H1 (cell line): ENCODE measurements around the gene ENTPD1. TPM values are rescaled to one million over a fixed set of nuclear protein-coding genes. Genes with fewer than 3 reads are reported as not detected.

Experiments used
- CTCF ChIA-PET: fragments of 300-600 bp; sonication (Branson Sonifier 250); formaldehyde crosslinking; loops from one replicate; lab custom pipeline; 2021; ENCODE audit not compliant: partially characterized antibody; lab: Charles Lee
- POLR2A ChIA-PET: fragments of 300-600 bp; sonication (Branson Sonifier 250); formaldehyde crosslinking; loops from one replicate; lab custom pipeline; 2021; ENCODE audit warnings: inconsistent platforms; ENCODE audit not compliant: partially characterized antibody; lab: Charles Lee
- DNase-seq, 2 experiments: peaks; one replicate each; pipeline versions ENCODE4 v3.0.0 to v3.0.0-alpha.2; 2010 to 2022; ENCODE audit warnings: low spot score in 2 of 2, low read depth in 1 of 2, mixed read lengths in 1 of 2
- FAIRE-seq: peaks from 2 replicates; lab custom pipeline; 2011; peaks lifted over from hg19 to GRCh38; lab: Jason Lieb, UNC
- H2AFZ ChIP-seq: 2 replicates; pipeline ENCODE4 v1.8.1; 2012; ENCODE audit warnings: low read length, inconsistent platforms
- H2AK5ac ChIP-seq: 2 replicates; pipeline ENCODE4 v1.6.1; 2013; ENCODE audit warnings: low read depth, low read length
- H2BK120ac ChIP-seq: replicated peaks from 2 replicates; pipeline ENCODE3; 2013; ENCODE audit warnings: low read depth, low read length, inconsistent platforms
- H2BK12ac ChIP-seq: 2 replicates; pipeline ENCODE4 v1.6.1; 2013; ENCODE audit warnings: low read depth, low read length
- H2BK15ac ChIP-seq: 2 replicates; pipeline ENCODE4 v1.6.1; 2013; ENCODE audit warnings: low read length
- H2BK20ac ChIP-seq: 2 replicates; pipeline ENCODE4 v1.6.1; 2013; ENCODE audit warnings: low read length
- H2BK5ac ChIP-seq: 2 replicates; pipeline ENCODE4 v1.6.1; 2013; ENCODE audit warnings: low read depth, low read length
- H3K14ac ChIP-seq: 2 replicates; pipeline ENCODE4 v1.6.1; 2013; ENCODE audit warnings: inconsistent platforms; ENCODE audit not compliant: insufficient read length
- H3K18ac ChIP-seq: 2 replicates; pipeline ENCODE4 v1.6.1; 2013; ENCODE audit warnings: low read length; ENCODE audit errors: extremely low read depth
- H3K23ac ChIP-seq: 2 replicates; pipeline ENCODE4 v1.6.1; 2013; ENCODE audit warnings: inconsistent platforms; ENCODE audit not compliant: insufficient read length
- H3K23me2 ChIP-seq: 2 replicates; pipeline ENCODE4 v1.6.1; 2013; ENCODE audit warnings: low read depth, low read length
- H3K27ac ChIP-seq: 2 replicates; pipeline ENCODE4 v1.6.1; 2011; ENCODE audit warnings: low read depth, low read length, inconsistent platforms
- H3K27me3 ChIP-seq, 4 experiments: replicated peaks in 1 of 4; 1 replicate in 1 of 4; 2 replicates in 3 of 4; pipeline versions ENCODE4 v1.6.1 to v1.8.1; 2011 to 2013; ENCODE audit warnings: low read length in 3 of 4, mild to moderate bottlenecking in 3 of 4, inconsistent platforms in 2 of 4, mixed read lengths in 2 of 4, moderate library complexity in 1 of 4; ENCODE audit not compliant: control insufficient read depth in 3 of 4, insufficient read depth in 3 of 4; ENCODE audit errors: extremely low read depth in 1 of 4
- H3K36me3 ChIP-seq, 4 experiments: 2 replicates each; pipeline versions ENCODE4 v1.6.1 to v1.8.1; 2011 to 2013; ENCODE audit warnings: mild to moderate bottlenecking in 4 of 4, low read length in 3 of 4, moderate library complexity in 2 of 4, control low read depth in 1 of 4, inconsistent platforms in 1 of 4; ENCODE audit not compliant: insufficient read depth in 4 of 4, control insufficient read depth in 2 of 4
- H3K4ac ChIP-seq: replicated peaks from 2 replicates; pipeline ENCODE3; 2013; ENCODE audit warnings: low read length, low read depth, mixed read lengths, inconsistent platforms; ENCODE audit not compliant: insufficient read length
- H3K4me1 ChIP-seq, 4 experiments: replicated peaks in 1 of 4; 1 replicate in 1 of 4; 2 replicates in 3 of 4; pipeline versions ENCODE4 v1.6.1 to v1.8.1; 2011 to 2013; ENCODE audit warnings: low read length in 3 of 4, inconsistent platforms in 2 of 4, mixed read lengths in 1 of 4; ENCODE audit not compliant: insufficient read depth in 4 of 4, control insufficient read depth in 3 of 4
- H3K4me2 ChIP-seq, 2 experiments: 2 replicates each; pipeline versions ENCODE4 v1.6.1 to v1.8.1; 2011 to 2013; ENCODE audit warnings: low read depth in 2 of 2, low read length in 2 of 2, control low read depth in 1 of 2, inconsistent platforms in 1 of 2, mild to moderate bottlenecking in 1 of 2; ENCODE audit not compliant: insufficient read depth in 1 of 2
- H3K4me3 ChIP-seq, 4 experiments: fragments of 200-600, 300-600 bp in 1 of 4; sonication (generic), shearing (Covaris generic), sonication (Bioruptor Twin) in 1 of 4; 2 replicates each; pipeline versions ENCODE4 v1.5.1 to v1.8.1; 2011 to 2016; ENCODE audit warnings: low read length in 4 of 4, low read depth in 3 of 4, control low read depth in 2 of 4, inconsistent platforms in 2 of 4, mild to moderate bottlenecking in 2 of 4, mixed read lengths in 1 of 4, moderate library complexity in 1 of 4; ENCODE audit not compliant: insufficient read depth in 2 of 4; ENCODE audit errors: extremely low read depth in 1 of 4
- H3K56ac ChIP-seq: replicated peaks from 2 replicates; pipeline ENCODE3; 2013; ENCODE audit warnings: low read depth, mild to moderate bottlenecking, mixed read lengths, low read length, inconsistent platforms; ENCODE audit not compliant: insufficient read length
- H3K79me1 ChIP-seq: 2 replicates; pipeline ENCODE4 v1.6.1; 2013; ENCODE audit warnings: low read depth, low read length, control low read depth
- H3K79me2 ChIP-seq, 2 experiments: 2 replicates each; pipeline versions ENCODE4 v1.6.1 to v1.8.1; 2012 to 2013; ENCODE audit warnings: low read length in 2 of 2, mild to moderate bottlenecking in 2 of 2, inconsistent platforms in 1 of 2; ENCODE audit not compliant: insufficient read depth in 2 of 2, control insufficient read depth in 1 of 2
- H3K9ac ChIP-seq, 4 experiments: replicated peaks in 1 of 4; 1 replicate in 1 of 4; 2 replicates in 3 of 4; pipeline versions ENCODE4 v1.6.1 to v1.8.1; 2011 to 2013; ENCODE audit warnings: low read depth in 3 of 4, low read length in 3 of 4, control low read depth in 2 of 4, mild to moderate bottlenecking in 2 of 4, moderate library complexity in 2 of 4, inconsistent platforms in 1 of 4; ENCODE audit errors: extremely low read depth in 1 of 4
- H3K9me3 ChIP-seq, 2 experiments: 2 replicates each; pipeline versions ENCODE4 v1.6.1 to v1.8.1; 2012 to 2013; ENCODE audit warnings: mild to moderate bottlenecking in 2 of 2, moderate library complexity in 2 of 2, control low read depth in 1 of 2, inconsistent platforms in 1 of 2, low read depth in 1 of 2, low read length in 1 of 2, mixed read lengths in 1 of 2; ENCODE audit not compliant: insufficient read depth in 2 of 2
- H4K20me1 ChIP-seq, 2 experiments: replicated peaks in 1 of 2; 2 replicates each; pipeline versions ENCODE3 to v1.8.1; 2011 to 2013; ENCODE audit warnings: inconsistent platforms in 2 of 2, low read length in 2 of 2, mild to moderate bottlenecking in 1 of 2; ENCODE audit not compliant: insufficient read depth in 2 of 2, control insufficient read depth in 1 of 2
- H4K5ac ChIP-seq: 2 replicates; pipeline ENCODE4 v1.6.1; 2013; ENCODE audit warnings: low read length, low read depth, mixed read lengths, inconsistent platforms; ENCODE audit not compliant: insufficient read length
- H4K8ac ChIP-seq: 2 replicates; pipeline ENCODE4 v1.8.0; 2013; ENCODE audit warnings: mild to moderate bottlenecking, moderate library complexity, low read length, inconsistent platforms; ENCODE audit not compliant: insufficient read depth; ENCODE audit errors: extremely low read depth
- H4K91ac ChIP-seq: replicated peaks from 2 replicates; pipeline ENCODE3; 2013; ENCODE audit warnings: low read length, mixed read lengths, inconsistent platforms; ENCODE audit not compliant: insufficient read length
- BCL11A ChIP-seq, 2 experiments: IDR thresholded peaks; one replicate each; pipeline ENCODE4 v1.6.1; 2011; ENCODE audit warnings: low read depth in 2 of 2, low read length in 2 of 2, mild to moderate bottlenecking in 2 of 2
- BRCA1 ChIP-seq: IDR thresholded peaks from 2 replicates; pipeline ENCODE4 v1.6.1; 2012; ENCODE audit warnings: low read depth, low read length, improper control_type of control experiment
- CHD2 ChIP-seq: IDR thresholded peaks from 2 replicates; pipeline ENCODE4 v1.6.1; 2012; ENCODE audit warnings: low read length, improper control_type of control experiment
- CREB1 ChIP-seq: IDR thresholded peaks from 2 replicates; pipeline ENCODE4 v1.6.1; 2012; ENCODE audit warnings: inconsistent platforms
- CTBP2 ChIP-seq: IDR thresholded peaks from 2 replicates; pipeline ENCODE4 v1.7.0; 2011; ENCODE audit warnings: borderline replicate concordance, mild to moderate bottlenecking, moderate library complexity, mixed read lengths, low read length; ENCODE audit not compliant: insufficient read depth, insufficient read length
- EGR1 ChIP-seq: IDR thresholded peaks from 2 replicates; pipeline ENCODE4 v1.6.1; 2011; ENCODE audit warnings: low read depth, low read length, borderline replicate concordance
- HDAC6 ChIP-seq: IDR thresholded peaks from one replicate; pipeline ENCODE4 v1.7.1; 2012; ENCODE audit warnings: low read depth, mild to moderate bottlenecking, inconsistent platforms, low read length, moderate library complexity
- JUN ChIP-seq: IDR thresholded peaks from 2 replicates; pipeline ENCODE4 v1.6.1; 2011; ENCODE audit warnings: low read depth, mild to moderate bottlenecking, improper control_type of control experiment, low read length
- JUND ChIP-seq: IDR thresholded peaks from 2 replicates; pipeline ENCODE4 v1.6.1; 2011; ENCODE audit warnings: mild to moderate bottlenecking, improper control_type of control experiment, low read length
- KDM1A ChIP-seq: fragments of 200-600, 300-600 bp; sonication (generic); IDR thresholded peaks from 2 replicates; pipeline ENCODE4 v1.7.1; 2016; ENCODE audit warnings: mild to moderate bottlenecking, low read length, borderline replicate concordance
- KDM5A ChIP-seq: fragments of 200-600 bp; IDR thresholded peaks from 2 replicates; pipeline ENCODE4 v1.7.1; 2012; ENCODE audit warnings: mild to moderate bottlenecking, low read length, inconsistent platforms, mixed read lengths
- RXRA ChIP-seq: IDR thresholded peaks from 2 replicates; pipeline ENCODE4 v1.6.1; 2011; ENCODE audit warnings: low read depth, mild to moderate bottlenecking, low read length, moderate library complexity; ENCODE audit not compliant: insufficient read depth
- SIRT6 ChIP-seq: IDR thresholded peaks from one replicate; pipeline ENCODE4 v1.7.1; 2012; ENCODE audit warnings: low read length, inconsistent platforms
- SP2 ChIP-seq: IDR thresholded peaks from 2 replicates; pipeline ENCODE4 v1.6.1; 2012; ENCODE audit warnings: mild to moderate bottlenecking, low read length, inconsistent platforms
- TEAD4 ChIP-seq: IDR thresholded peaks from 2 replicates; pipeline ENCODE4 v1.6.1; 2012; ENCODE audit warnings: low read depth, low read length, inconsistent platforms, mixed read lengths
- YY1 ChIP-seq: IDR thresholded peaks from 2 replicates; pipeline ENCODE4 v1.6.1; 2011; ENCODE audit warnings: low read depth, mild to moderate bottlenecking, low read length
- ZNF274 ChIP-seq: IDR thresholded peaks from 2 replicates; pipeline ENCODE4 v1.7.0; 2012; ENCODE audit warnings: low read length, borderline replicate concordance; ENCODE audit errors: extremely low read depth
- WGBS, 2 experiments: shearing (Covaris generic) in 1 of 2; methylation state at CpG; one replicate each; pipeline versions ENCODE4 v1.1.6 to v1.1.7; 2013 to 2015; ENCODE audit warnings: low lambda C conversion rate in 2 of 2, mixed read lengths in 2 of 2, inconsistent platforms in 1 of 2, low coverage in 1 of 2, missing lambda C conversion rate in 1 of 2; ENCODE audit not compliant: insufficient replicate concordance in 2 of 2, insufficient coverage in 1 of 2, insufficient read length in 1 of 2; ENCODE audit errors: extremely low coverage in 1 of 2, missing lambda C conversion rate in 1 of 2; 5-methylcytosine and 5-hydroxymethylcytosine counted together
- polyA plus RNA-seq, 7 experiments: library from polyadenylated mRNA; depleted of rRNA in 3 of 7; stranded (reverse) in 5 of 7; unstranded in 2 of 7; fragments of >200 nt in 5 of 7; fragments of 200-250 nt in 2 of 7; gene quantifications; 1 replicate in 5 of 7; 2 replicates in 1 of 7; 4 replicates in 1 of 7; pipeline versions ENCODE4 v1.2.1 to v1.2.3, GENCODE V29; 2011 to 2013; ENCODE audit warnings: missing spikeins in 2 of 7, mixed read lengths in 2 of 7
- total RNA-seq: library from RNA; stranded (reverse); fragmentation: NEBNext Ultra II Directional; extraction: Animal tissue kit (Norgen Biotek cat#: 25700); gene quantifications from 2 replicates; pipeline ENCODE4 v1.2.1, GENCODE V29; 2021

ENTPD1 gene
- total and polyA plus RNA-seq, 2 of the 8 experiments (the other 6 are each of a cell fraction or from before 2014, with no cell fraction given), result 2.2 to 2.5 TPM

- WGBS, 2 experiments, result 87% methylated on average over 2 of the region's 2 CpGs; no CpG with 5 or more reads in 1 of the 2 experiments
- POLR2A ChIA-PET, result no interaction called here
- Histone ChIP-seq H3K4ac (no peak overlapping the region), H4K20me1 (no peaks in the 10 kb centered on the region), H3K79me1 (no peaks in the 10 kb centered on the region), H2BK12ac (no peak overlapping the region), H3K4me2 (no peak overlapping the region), H2BK5ac (no peak overlapping the region), H3K27ac (no peak overlapping the region), H3K9ac (no peak overlapping the region), H2BK120ac (no peak overlapping the region), H4K5ac (no peak overlapping the region), H3K14ac (no peak overlapping the region), H3K27me3 (no peaks in the 10 kb centered on the region), H3K36me3 (no peaks in the 10 kb centered on the region), H2BK20ac (no peak overlapping the region), H4K91ac (no peak overlapping the region), H3K79me2 (no peaks in the 10 kb centered on the region), H2AFZ (no peak overlapping the region), H3K23me2 (no peaks in the 10 kb centered on the region), H3K4me1 (no peaks in the 10 kb centered on the region), H2AK5ac (0 out of 2 replicates have a peak overlapping the region, but pooled peaks have one; percentile 28), H3K18ac (no peak overlapping the region), H3K23ac (no peak overlapping the region), H3K4me3 (no peak overlapping the region), H3K9me3 (no peaks in the 10 kb centered on the region), H3K56ac (no peak overlapping the region), H2BK15ac (no peak overlapping the region), H4K8ac (no peak overlapping the region)
- FAIRE-seq, result no peak
- DNase-seq, result no peak
- no peak for TF ChIP-seq SIRT6
- no peak for TF ChIP-seq JUN
- TF ChIP-seq TEAD4, result no peak
- TF ChIP-seq JUND, result no peak
- no peak for TF ChIP-seq CTBP2
- TF ChIP-seq EGR1, result no peak
- no peak for TF ChIP-seq RXRA
- TF ChIP-seq HDAC6, result no peak
- TF ChIP-seq BRCA1, result no peak
- TF ChIP-seq CHD2, result no peak
- no peak for TF ChIP-seq KDM5A
- no peak for TF ChIP-seq SP2
- no peak for TF ChIP-seq CREB1
- no peak for TF ChIP-seq BCL11A (IDR thresholded peaks at IDR 0.05; ENCODE audit: low read depth in 2 of 2, low read length in 2 of 2)
- TF ChIP-seq YY1, result no peak
- TF ChIP-seq KDM1A, result no peak
- no peak for TF ChIP-seq ZNF274
- CTCF ChIA-PET, result interaction anchor here (0.6 to 2.9 kb wide), 4 partner anchors 52 to 545 kb away, joined by 3 to 8 read pairs (median 6); partner anchors contain the start of gene TCTN3
Measured at GRCh38 chr10:95745501-95745900, 10.5 kb upstream of the ENTPD1 start.
